HG03354 (cell line): ENCODE results near the gene ZKSCAN8.

ENCODE experiments used
- ATAC-seq: cut with Tn5 transposase; IDR thresholded peaks from one replicate; pipeline ENCODE4 v1.9.1; 2021; ENCODE audit warnings: mild to moderate bottlenecking; ENCODE audit not compliant: unreplicated experiment, poor library complexity, severe bottlenecking

The ZKSCAN8 gene

DNA sequence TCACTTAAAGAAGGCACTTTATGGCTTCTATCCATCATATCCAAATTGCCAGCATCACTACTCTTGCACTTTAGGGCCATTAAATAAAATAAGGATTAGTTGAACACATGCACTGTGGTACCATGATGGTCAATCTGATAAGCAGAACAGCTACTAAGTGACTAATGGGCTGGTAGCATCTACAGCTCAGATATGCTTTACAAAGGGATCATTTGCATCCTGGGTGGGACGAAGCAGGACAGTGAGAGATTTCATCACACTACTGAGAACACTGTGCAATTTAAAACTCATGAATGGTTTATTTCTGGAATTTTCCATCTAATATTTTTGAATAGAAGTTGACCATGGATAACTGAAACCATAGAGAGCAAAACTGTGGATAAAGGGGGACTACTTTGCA, 58.3 kb downstream of the ZKSCAN8 start:
- ATAC-seq = no peak

DNA sequence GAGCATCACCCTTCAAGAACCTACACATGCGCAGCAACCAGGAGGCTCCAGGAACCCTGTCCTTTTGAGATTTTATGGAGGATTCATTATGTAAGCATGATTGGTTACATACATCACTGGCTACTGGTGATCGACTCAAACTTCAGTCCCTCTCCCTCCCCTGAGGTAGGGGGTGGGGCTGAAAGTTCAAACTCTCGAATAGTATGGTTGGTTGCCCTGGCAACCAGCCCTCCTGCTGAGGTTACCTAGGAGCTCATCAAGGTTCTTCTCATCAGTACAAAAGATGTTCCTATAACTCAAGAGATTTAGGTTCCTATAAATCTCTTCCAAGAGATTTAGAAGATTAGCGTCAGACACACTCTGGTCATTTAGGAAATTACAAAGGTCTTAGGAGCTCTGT, 61.5 kb downstream of the ZKSCAN8 start:
- ATAC-seq = no peak

DNA sequence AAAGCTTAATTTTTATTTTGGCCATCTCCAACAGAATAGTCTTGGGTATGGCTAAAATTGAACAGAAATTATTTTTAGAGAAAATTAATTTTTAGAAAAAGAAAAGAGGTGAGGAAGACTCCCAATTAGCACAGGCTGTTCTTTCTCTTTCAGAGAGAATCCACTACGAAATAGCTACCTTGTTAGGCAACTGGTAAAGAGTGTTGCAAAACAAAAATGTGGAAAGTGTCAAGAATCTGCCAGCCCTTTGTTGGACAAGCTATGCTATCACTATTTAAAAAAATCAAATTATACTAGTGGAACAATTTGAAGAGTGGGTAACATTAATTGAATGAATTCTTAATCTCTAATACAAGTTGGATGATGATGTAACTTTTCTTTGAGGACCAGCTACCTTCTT, 64.2 kb downstream of the ZKSCAN8 start:
- ATAC-seq = no peak

DNA sequence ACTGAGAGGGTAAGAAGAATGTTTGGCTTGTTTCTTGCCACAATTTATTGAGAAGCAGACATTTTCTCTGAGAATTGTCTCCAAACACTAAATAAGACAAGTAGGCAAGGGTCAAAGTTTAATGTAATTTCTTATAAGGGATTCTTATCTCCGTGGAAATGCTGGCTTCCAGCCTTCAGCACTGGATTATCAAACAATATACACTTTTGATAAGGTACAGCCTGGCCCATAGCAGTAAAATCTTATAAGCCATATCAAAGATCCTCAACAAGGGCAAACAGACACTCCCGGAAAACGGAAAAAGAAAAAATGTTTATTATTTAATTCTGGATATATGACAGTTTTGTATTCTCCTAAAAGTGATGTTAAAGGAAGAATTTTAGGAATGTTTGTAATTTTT, 64.8 kb downstream of the ZKSCAN8 start:
- ATAC-seq = no peak

DNA sequence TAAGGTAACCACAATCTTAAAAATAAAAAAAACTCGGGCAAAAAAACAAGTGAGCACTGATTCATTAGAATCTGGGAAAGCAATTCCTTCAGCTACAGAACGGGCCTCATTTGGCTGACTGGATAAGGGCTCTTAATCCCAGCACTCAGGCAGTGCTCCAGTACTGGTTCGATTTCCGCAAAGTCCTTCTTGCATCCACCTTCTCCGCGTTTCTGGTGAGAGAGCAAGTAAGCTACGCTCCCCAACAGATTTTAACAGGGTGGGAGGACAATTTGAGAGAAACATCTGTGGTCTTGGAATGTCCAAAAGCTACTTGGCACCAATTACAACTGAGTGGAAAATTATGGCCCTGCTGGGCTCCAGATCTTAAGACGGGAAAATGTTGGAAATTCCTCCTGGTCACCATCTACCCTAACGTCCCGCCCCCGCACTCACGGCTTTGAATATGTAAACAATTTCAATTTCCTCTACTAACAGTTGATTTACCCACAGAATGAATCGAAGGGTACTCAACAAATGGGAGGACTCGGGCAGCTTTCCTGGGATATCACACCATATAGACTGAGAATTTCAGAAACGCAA, 65.3 kb downstream of the ZKSCAN8 start:
- ATAC-seq = no peak

DNA sequence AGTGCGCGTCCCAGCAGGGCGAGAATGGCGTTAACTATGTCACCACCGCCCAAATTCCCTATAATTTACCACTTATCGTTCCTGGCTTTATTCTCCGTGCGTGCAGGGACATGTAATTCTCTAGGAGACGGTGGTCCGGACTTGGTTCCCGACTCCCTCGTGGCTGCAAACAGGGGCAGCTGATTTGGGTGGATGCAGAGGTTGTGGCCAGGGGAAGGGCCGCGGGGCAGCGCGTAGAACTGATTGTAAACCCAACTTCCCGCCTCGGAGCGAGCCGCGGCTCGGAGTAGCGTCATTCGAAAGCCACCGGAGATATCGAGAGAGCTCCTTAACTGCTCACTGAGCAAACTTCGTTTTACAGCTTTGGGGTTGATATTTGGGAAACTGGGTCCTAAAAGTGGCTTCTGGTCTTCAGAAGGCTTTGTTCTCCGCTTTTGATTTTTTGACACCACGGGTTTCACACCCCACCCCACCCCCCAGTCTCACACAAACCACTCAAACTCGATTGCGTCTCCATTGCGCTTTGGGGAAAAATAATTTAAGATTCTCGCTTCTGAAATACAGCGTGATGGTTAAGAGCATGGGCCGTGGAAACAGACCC, 65.9 kb downstream of the ZKSCAN8 start:
- no peak for ATAC-seq

DNA sequence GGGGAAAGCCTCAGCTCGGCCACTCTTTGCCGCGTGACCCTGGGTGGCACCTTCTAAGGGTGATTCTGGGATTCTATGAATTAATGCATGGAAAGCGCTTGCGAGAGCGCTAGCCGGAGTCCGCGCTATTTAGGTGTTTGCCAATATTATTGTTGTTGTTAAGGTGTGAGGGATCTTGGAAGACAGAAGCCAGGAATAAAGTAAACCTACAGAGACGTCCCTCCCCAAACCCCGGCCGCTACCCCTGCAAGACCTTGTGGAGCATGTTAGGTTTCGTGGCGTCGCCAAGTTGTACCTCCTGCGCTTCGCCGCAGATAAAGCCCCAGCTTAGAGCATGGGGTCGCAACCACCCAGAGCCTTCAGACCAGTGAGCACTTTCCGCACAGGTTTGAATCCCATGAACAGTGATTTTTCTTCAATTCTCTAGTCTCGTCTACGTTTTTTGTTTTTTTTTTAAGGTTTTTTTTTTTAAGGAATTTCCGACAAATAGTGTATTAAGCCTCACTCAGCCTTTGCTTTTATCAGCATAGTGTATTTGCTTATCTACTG, 66.5 kb downstream of the ZKSCAN8 start:
- ATAC-seq = no peak
